MM.1S (cell line): ENCODE measurements around the gene MRPS2.

Source experiments
- EZH2 ChIP-seq: fragments of 300-600 bp; sonication (generic); optimal IDR thresholded peaks from 2 replicates; pipeline ENCODE3; 2017; ENCODE audit warnings: low read depth, mild to moderate bottlenecking, antibody characterized with exemption, low read length, mixed read lengths
- EZH2phosphoT487 ChIP-seq: fragments of 300-600 bp; sonication (generic); IDR thresholded peaks from 2 replicates; pipeline ENCODE4 v1.6.1; 2018; ENCODE audit warnings: antibody characterized with exemption, low read length
- TF ChIP-seq, protein P1 (sequence below): fragments of 300-600 bp; sonication (generic); IDR thresholded peaks from 2 replicates; pipeline ENCODE4 v1.5.1; 2016; ENCODE audit warnings: antibody characterized with exemption, low read length, mixed read lengths

- TF ChIP-seq, protein P1, sequence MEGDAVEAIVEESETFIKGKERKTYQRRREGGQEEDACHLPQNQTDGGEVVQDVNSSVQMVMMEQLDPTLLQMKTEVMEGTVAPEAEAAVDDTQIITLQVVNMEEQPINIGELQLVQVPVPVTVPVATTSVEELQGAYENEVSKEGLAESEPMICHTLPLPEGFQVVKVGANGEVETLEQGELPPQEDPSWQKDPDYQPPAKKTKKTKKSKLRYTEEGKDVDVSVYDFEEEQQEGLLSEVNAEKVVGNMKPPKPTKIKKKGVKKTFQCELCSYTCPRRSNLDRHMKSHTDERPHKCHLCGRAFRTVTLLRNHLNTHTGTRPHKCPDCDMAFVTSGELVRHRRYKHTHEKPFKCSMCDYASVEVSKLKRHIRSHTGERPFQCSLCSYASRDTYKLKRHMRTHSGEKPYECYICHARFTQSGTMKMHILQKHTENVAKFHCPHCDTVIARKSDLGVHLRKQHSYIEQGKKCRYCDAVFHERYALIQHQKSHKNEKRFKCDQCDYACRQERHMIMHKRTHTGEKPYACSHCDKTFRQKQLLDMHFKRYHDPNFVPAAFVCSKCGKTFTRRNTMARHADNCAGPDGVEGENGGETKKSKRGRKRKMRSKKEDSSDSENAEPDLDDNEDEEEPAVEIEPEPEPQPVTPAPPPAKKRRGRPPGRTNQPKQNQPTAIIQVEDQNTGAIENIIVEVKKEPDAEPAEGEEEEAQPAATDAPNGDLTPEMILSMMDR: no peak
- TF ChIP-seq EZH2: no peak
- TF ChIP-seq EZH2phosphoT487: no peak
Observed at GRCh38 chr9:135489188-135489906, 11.1 kb upstream of the MRPS2 start.
